Measurements from ENCODE around the gene GAB1.
A peak's percentile ranks its signal among the peaks of the same experiment; 100 is the strongest.
"Not testable (repeated sequence)": the region's sequence is repeated elsewhere in the genome, so short reads cannot be mapped to it uniquely, and the experiment has no call there.

Gene GAB1

DNA sequence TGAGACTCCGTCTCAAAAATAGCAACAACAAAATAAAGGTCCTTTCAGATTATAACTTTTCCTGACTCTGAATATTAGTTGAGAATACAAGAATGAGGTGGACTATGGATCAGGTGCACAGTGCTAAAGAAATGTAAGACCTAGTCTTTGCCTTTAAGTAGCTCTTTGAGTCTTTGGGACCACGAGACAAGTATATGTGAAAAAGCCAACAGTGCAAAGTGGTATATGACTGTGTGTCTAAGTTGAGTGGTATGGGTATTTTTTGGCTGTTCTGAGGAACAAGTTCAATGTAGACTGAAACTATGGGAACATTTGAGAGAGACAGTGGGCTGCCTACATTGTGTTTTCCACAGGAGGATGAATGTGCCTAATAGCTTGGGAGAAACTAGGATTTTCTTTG is 2.8 kb downstream of the GAB1 start:
- DNase-seq = no peak

DNA sequence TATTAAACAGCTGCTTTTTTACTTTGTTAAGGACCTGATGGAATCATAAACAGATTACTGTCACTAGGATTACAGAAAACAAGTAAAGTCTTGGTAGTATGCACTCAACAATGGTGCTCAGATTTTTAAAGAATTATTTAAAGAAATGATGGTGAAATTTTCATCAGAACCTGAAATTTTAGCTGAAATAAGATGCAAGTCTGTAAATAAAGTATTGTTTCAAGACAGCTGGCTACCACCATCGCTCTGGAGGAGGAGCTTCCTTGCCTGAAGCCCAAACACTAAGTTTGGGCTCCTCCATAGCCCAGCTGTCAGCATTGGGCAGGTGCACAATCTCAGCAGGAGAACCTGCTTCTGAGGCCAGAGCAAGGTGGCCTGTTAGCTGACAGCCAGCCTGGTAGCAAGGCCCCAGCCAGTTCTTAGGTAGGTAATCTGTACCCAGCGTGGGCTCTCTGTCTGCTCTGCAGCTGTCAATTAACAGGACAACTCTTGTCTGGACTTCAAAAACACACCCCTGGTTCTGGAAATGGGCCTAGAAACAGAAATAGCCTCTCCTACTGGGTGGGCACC is 4.6 kb downstream of the GAB1 start:
- DNase-seq = no peak

DNA sequence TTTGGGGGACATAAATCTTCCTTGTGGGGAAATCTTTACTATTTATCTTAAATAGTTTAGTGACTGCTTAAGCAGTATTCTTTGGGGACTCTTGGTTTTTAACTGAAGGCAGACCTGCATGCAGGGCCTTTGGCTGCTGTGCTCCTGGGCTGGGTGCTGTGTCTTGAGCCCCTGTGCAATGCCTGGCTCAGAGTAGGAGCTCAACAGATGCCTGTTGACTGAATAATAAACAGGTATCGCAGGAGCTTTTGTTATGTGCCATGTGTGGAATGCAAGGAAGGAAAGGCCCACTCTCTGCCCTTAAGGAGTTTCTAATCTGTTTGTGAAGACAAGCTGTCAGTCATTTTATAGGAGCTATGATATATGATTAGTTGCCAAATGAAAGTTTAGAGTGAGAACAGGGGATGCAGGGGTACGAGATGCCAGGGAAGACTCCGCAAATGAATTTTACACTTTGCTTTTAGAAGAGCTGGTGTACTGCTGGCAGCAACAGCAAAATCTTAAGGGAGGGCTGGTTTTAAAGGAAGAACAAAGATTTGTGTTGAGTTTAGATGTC is 6.7 kb downstream of the GAB1 start:
- no peak for DNase-seq

DNA sequence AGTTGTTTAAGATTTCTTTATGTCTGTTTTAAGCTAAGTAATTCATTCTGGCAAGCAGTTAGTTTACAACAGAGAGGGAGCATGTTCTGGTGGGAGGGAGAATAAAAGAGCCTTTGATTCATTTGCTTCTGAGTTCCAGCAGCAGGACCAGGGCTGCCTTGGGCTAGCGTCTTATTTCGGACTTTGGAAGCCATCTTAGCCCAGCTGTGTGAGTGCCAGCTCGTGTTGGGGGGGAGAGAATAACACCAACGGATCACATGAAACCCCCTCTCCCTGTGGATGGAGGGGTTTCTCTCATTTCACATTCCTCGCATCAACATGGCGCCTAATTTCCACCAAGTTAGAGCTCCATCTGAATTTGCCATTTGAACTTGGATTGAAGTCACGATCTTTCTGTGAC is 7.4 kb downstream of the GAB1 start:
- DNase-seq = no peak

GRCh38 chr4:143344774-143345173 is 8.1 kb downstream of the GAB1 start:
- DNase-seq = no peak

GRCh38 chr4:143345356-143345755 is 8.7 kb downstream of the GAB1 start:
- DNase-seq = no peak

- DNase-seq = no peak
Measured at GRCh38 chr4:143346206-143346605, 9.5 kb downstream of the GAB1 start.

- DNase-seq = no peak
Measured at GRCh38 chr4:143347484-143348111, 10.9 kb downstream of the GAB1 start.

DNA sequence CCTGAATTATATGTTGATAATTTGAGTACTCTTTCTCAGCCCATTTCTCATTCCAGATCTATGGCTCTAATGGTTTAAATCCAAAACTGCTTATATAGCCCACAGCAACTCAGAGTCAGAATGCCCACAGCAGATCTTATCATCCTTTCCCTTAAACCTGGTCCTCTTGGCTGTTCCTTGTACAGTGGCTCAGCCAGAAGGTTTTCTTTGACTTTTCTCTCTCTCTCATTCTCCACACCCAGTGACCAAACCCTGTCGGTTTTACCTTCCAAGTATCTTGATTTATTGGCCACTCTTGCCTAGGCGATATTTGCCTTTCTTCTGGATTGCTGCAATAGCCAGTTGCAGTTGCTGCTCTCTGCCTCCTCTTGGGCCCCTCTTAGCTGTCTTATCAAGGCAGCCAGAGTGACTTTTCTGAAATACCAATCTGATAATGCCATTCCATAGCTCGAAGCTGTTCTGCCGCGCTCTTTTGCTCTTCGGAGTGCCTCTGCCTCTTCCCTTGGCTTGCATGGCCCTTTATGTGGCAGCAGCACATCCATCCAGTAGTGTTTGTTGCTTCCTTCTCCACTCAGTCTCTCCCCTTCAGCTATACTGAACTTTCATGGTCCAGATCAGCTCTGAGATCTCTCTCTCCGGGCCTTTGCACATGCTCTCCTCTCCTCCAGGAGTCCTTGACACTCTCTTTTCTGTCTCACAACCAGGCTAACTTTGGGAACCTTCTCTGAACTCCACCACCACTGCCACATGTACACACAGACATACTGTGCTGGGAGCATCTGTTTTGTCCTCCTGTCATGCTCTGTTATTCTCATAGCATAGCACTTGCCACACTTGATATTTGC is 11.8 kb downstream of the GAB1 start:
- DNase-seq = no peak

GRCh38 chr4:143349858-143350527 is 13.3 kb downstream of the GAB1 start:
- DNase-seq = not testable (repeated sequence)

DNA sequence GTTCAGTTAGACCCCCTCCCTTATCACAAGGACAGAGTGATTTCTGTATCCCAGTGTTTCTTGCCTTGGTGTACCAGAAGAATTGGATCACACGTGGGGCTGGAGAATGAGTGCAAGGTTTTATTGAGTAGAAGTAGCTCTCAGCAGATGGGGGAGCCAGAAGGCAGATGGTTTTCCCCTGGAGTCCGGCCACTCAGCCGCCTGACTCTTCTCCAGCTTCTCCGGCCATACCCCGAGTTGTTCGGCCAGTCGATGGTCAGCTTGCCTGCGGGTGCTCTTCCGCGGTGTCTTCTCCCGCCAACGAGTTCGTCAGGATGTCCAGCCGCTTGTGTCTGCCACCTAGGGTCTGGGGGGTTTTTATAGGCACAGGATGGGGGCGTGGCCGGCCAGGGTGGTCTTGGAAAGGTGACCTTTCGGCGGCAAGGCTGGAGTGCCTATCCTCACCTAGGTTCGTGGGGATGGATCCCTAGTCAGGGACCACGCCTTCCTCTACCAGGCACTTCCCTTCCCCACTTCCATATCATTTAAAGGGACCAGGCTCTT is 14.5 kb downstream of the GAB1 start:
- no peak for DNase-seq

GRCh38 chr4:143351774-143352451 is 15.2 kb downstream of the GAB1 start:
- no peak for DNase-seq

GRCh38 chr4:143352720-143353119 is 16.0 kb downstream of the GAB1 start:
- no peak for DNase-seq

- no peak for DNase-seq
Measured at GRCh38 chr4:143353797-143354196, 17.1 kb downstream of the GAB1 start.

- no peak for DNase-seq
Measured at GRCh38 chr4:143354990-143355389, 18.3 kb downstream of the GAB1 start.

DNA sequence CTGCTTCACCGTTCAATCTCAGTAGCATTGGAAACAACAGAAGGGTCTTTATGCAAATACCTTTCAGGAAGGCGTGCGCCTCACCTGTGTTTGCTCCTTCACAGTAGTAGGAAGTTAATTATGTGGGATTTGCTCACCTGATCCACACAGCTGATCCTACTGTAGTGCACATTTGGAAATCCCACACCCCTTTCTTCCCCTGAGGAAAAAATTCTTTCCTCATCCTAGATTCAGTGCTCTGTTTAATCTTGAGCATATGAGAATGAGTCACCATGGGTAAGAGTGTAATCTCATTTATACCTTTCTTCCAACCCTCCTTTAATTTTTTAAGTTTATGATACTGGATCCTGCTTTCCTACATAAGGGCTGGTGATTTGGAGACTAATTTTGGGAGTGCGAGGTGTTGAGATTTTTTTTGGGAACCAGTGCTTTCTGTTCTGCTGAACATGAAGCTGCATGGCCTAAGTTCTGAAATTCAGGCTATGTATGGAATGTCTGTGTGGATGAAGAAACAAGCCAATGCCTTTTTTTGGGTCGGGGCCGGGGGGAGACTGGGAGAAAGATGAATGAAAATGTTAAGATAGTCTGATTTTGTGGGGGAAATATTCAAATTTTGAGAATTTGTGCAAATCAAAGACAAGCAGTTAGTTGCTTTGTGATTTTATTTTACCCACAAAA is 19.0 kb downstream of the GAB1 start:
- DNase-seq = no peak

DNA sequence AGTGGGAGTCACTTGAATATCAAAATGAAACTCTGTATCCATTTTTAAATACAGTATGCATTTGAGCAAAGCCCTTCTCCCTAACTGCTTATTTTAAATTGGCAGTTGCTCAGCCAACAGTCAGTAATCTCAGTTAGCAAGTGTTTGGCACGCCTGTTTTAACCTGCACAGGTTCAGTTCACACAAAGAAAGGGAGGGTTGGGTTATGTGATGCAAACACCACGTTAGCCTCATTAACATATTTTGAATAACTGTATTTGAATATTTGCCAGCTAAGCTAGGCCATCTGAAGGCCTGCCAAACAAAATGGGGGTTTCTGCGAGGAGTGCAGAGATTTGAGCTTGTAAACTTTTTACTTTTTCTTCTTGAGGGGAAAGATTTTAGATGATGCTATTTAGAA is 19.8 kb downstream of the GAB1 start:
- DNase-seq = no peak

DNA sequence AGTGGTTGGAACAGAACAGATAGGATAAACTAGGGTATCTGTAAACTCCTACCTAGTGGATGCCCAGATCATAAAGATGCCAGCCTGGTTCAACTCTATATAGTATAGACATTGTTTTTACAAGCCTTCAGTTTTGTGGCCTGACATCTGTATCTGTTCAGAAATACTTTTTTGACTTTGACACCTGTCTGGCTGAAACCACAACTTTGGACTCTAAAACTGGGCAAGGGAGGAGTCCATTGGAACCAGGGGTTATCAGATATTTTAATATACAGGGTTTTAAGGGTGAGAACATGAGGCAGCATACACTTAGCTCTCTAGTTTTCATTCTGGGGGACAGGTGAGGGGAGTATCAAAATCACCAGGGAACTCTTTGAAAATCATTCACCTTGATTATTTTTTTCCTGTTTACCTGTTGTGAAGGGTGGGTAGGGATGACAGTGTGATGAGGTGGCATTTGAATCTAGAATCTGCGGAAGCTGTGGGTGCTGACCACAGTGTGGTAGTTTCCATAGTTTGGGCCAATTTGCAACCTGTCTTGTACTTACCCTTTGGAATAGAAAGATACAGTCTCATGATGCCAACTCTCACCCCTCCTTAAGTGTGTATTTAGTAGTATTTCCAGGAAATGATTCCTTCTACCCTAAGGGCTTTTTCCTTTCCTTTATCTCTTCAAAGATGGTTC is 20.6 kb downstream of the GAB1 start:
- DNase-seq = no peak

DNA sequence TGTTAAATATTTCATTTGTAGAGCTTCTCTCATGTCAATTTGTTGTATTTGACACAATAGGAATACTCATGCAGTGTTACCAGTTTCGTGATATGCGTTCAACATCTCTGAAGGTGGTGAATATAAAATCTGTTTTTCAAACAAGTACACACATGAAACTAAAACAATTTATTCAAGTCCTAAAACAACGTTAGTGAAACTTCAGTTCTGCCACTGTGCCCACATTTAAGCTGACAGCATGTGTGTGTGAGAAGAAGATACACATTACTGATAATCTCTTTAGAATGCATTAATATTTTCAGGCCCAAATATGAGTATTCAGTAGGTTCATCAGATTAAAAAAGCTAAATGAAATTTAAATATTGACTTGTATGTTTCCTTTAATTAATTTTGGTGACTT is 21.7 kb downstream of the GAB1 start:
- DNase-seq = no peak

DNA sequence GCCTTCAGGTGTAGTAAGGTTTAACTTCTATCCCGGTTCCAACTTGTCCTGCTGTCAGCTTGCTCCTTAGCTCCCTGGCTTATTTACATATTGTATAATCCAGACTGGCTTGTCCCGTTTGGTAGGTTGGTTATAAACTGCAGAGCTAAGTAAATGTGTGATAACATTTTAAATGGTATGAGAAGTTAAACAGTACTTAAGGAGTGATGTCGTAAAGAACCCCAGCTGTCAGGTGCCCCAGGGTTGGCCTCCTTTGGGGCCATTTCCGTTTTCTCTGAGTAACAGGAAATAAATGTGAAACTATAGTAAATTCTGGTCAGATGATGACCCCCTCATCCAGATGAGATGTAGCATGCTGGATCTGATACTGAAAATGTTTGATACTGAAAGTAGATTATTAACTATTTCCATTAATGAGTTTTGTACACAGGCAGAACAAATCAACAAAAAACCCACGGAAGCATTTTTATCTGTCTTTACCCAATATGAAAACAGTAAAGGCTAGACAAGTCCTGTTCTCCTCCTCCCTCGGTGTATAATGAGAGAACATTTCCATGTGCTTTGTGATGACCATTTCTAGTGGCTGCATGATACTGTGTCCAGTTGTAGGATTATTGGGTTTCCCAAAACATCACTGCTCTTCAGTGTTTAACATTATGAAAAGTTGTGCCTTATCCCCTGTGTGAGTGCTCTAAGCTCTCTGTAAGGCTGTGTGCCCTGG is 22.4 kb downstream of the GAB1 start:
- peak; percentile 79 for DNase-seq

All from MV-4-11 (cell line).